HL-60 (cell line): ENCODE results near the gene C1QC.

Experiments
- CTCF ChIP-seq: IDR thresholded peaks from one replicate; pipeline ENCODE4 v1.5.1; 2011; ENCODE audit warnings: low read length, control low read depth, inconsistent platforms; ENCODE audit not compliant: insufficient read depth
- GABPA ChIP-seq: IDR thresholded peaks from 2 replicates; pipeline ENCODE4 v1.6.1; 2012; ENCODE audit warnings: low read depth
- POLR2AphosphoS5 ChIP-seq: IDR thresholded peaks from 2 replicates; pipeline ENCODE4 v1.6.1; 2012; ENCODE audit warnings: low read depth
- REST ChIP-seq: IDR thresholded peaks from 2 replicates; pipeline ENCODE4 v1.6.1; 2012; ENCODE audit warnings: low read depth; ENCODE audit not compliant: insufficient replicate concordance

- TF ChIP-seq CTCF = no peak
- TF ChIP-seq REST = no peak
- TF ChIP-seq GABPA = no peak
- TF ChIP-seq POLR2AphosphoS5 = no peak
These were observed 38.3 kb downstream of the C1QC start for GRCh38 chr1:22681556-22682276.
